Tibial nerve (tissue), 4 donors: ENCODE results near the gene SEPHS2.

ENCODE experiments used
- CTCF ChIP-seq, 5 experiments: fragments of 200-600 bp in 3 of 5; fragments of 450-650 bp in 2 of 5; sonication (generic) in 3 of 5; IDR thresholded peaks; one replicate each; pipeline ENCODE4 v1.5.1; 2016 to 2019; ENCODE audit warnings: antibody characterized with exemption in 5 of 5, mild to moderate bottlenecking in 3 of 5, moderate library complexity in 2 of 5
- EP300 ChIP-seq, 2 donors: sonication (generic); formaldehyde crosslinking; IDR thresholded peaks; one replicate each; pipeline ENCODE4 v1.6.1; 2017; ENCODE audit warnings: antibody characterized with exemption in 2 of 2, mild to moderate bottlenecking in 1 of 2
- POLR2A ChIP-seq, 2 donors: fragments of 450-650 bp; IDR thresholded peaks; one replicate each; pipeline ENCODE4 v1.6.1; 2017; ENCODE audit warnings: antibody characterized with exemption in 2 of 2, mild to moderate bottlenecking in 2 of 2, moderate library complexity in 2 of 2

DNA sequence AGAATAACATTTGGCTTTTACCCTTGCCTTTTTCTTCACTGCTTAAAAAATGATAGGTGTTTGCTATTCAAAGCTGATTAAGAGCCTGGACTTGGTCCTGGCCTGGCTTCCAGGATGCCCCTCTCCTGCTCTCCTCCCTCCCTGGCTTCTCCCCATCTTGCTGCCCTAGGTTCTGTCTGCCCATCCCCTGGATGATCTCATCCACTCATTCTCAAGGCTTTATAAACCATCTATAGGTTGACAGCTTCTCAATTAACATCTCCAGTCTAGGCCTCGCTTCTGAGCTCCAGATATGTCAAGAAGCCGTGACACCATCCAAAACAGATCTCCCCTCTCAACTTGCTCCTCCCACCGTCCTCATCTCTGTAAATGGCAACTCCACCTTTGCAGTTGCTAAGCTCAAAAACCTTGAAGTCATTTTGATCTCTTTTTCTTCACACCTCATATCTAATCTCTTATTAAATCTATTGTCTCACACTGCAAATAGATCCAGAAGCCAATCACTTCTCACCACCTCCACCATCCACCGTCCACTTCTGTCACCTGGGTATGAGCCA, 29.5 kb downstream of the SEPHS2 start:
- TF ChIP-seq CTCF (IDR thresholded peaks at IDR 0.05) (no peak), POLR2A (IDR thresholded peaks at IDR 0.05) (no peak), EP300 (IDR thresholded peaks at IDR 0.05) (no peak)
